Right renal pelvis (tissue), 4 donors: ENCODE data around the gene GOLM1. TPM values are rescaled to one million over a fixed set of nuclear protein-coding genes. Genes with fewer than 3 reads are reported as not detected.

Experiments used
- DNase-seq, 4 donors: peaks; one replicate each; pipeline ENCODE4 v3.0.0-alpha.2; 2013; ENCODE audit warnings: low read depth in 4 of 4, low spot score in 3 of 4, missing footprints in 1 of 4
- polyA plus RNA-seq, 4 donors: library from polyadenylated mRNA; unstranded; fragments of 120-200 nt; gene quantifications; one replicate each; pipeline ENCODE4 v1.2.1, GENCODE V29; 2013; ENCODE audit not compliant: insufficient read length in 4 of 4

The GOLM1 gene
- polyA plus RNA-seq, 4 donors, result 162 to 179 (median 167) TPM

DNA sequence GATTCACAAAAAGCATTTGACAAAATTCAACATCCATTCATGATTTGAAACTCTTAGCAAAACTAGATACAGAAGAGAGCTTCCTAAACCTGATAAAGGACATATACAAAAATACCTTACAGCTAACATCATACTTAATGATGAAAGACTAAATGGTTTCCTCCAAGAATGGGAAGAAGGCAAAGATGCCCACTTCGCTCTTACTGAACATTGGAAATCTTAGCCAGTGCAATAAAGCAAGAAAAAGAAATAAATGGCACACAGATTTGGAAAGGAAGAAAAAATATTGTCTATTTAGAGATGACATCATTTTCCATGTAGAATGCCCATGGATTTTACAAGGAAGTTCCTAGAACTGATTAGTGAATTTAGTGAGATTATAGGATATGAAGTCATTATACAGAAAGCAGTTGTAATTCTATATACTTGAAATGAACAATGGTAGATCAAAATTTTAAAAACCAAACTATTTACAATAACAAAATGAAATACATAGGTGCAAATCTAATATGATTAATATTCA, 94.0 kb downstream of the GOLM1 start:
- DNase-seq, result no peak

DNA sequence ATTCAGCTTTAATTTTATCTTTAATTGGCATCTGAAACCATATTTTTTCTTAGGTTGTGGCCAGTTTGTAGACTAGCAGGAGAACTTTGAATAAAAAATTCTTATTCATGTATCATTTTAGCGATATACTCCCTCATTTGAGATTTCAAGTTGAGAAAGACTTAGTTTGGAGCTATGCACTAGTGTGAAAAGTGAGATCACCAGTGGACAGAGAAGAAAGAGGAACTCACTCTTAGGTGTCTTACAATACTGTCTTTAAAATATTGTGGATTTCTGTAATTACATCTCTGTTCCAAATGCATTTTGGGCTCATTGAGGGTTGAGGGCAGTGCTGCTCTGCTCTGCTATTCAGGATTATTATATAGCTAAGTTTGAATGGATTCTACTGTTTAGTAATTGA, 103.8 kb downstream of the GOLM1 start:
- DNase-seq, result no peak

DNA sequence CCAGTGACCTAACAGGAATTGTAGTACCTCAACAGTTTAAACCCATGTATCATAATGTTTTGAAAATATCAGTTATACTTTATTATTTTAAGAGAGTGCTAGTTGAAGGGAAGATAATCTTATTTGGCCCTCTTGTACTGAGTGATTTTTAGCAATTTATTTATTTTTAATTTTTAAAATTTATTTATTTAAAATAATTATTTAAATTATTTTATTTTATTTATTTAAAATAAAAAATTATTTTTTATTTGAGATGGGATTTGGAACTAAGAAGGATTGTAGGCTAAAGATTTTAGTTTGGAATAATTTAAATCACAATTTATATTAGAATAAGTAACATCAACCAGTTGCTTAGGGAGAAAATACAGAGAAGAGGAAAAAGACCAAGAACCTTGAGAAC, 104.3 kb downstream of the GOLM1 start:
- no peak for DNase-seq

DNA sequence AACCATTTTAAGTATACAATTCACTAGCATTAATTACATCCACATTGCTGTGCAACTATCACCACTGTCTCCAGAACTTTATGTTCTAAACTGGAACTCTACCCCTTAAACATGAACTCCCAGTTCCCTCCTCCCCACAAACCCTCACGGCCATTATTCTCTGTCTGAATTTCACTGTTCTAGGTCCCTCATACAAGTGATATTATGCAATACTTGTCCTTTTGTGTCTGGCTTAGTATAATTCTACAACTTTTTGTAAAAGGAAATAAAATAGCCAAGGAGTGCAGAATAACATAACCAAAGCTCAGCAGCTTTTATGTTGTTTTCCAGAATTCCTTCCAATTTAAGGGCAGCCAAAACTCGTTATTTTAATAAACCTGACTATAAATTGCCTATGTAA, 105.2 kb downstream of the GOLM1 start:
- no peak for DNase-seq

DNA sequence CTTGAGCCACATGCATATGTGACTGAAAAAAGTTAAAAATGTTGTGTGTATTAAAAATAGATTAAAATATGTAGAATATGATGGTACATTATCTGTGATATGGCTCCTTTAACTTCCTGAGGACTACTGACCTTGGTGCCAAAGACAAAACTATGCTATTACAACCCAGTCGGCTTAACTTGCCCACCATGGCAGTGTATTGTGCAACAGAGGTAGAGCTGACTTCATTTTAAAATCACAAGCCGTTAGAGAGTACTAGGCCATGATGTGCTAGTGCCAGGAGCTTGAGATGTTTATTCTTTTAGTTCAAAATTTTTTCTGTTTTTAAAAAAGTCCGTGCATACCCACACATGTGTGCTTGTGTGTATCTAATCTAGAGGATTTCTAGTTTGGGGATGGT, 112.1 kb downstream of the GOLM1 start:
- no peak for DNase-seq

DNA sequence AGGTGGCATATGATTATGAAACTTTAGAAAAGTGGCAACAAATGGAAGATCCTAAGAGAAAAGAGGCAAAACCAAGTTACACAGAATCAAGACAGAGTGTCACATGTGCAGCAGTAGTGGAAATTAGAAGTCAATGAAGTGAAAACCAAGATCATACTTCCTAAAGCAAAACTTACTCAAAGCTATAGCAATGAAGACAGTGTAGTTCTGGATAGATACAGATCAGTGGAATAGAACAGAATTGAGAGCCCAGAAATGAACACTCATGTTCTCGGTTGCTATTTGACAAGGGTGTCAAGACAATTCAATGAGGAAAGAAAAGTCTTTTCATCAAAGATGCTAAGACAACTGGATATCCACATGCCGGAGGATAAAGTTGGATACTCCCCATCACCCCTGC, 114.9 kb downstream of the GOLM1 start:
- no peak for DNase-seq

DNA sequence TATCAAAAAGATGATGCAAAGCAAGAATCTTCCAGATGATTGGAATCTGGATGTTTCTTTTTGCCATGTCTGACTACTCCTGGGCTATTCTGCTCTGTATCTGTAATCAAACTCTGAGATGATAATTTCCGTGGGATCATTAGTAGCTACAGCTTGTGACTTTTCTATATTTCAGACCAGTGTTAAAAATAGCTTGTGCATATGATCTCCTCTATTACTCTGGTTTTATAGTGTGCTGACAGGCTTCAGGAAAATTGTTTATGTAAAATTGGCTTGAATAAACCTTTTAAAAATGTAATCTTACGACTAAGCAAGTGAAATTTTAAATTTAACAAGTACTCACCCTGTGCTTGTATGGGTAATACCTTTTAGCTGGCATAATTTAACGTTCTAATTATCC, 118.0 kb downstream of the GOLM1 start:
- DNase-seq, result no peak

DNA sequence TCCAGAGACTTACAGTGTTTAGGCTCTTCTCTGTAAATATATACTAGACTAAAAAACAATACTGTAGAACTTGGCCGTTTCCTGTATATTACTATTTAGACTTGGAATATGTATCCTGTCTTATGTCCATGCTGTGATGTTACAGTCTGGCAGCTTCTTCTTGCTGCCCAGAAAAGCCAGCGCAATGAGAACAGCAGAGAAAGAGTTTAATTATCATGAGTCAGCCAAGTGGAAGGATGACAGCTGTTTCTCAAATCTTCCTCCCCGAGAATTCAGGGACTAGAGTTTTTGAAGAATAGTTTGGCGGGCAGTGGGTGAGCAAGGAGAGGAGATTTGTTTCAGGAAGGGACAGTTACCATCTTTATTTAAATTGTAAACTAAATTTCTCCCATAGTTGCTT, 120.9 kb downstream of the GOLM1 start:
- DNase-seq, result no peak

Other genes with a start within 250 kb of the GOLM1 start
- 10 to 100 TPM; 31.4 to 37.7 (median 34.1) TPM for gene NAA35, start 158.4 kb downstream of the GOLM1 start, polyA plus RNA-seq
- under 1 TPM in 3 of 4 donors, not detected in 1; 0.15 to 0.20 (median 0.16) TPM for gene C9orf153, start 160.1 kb upstream of the GOLM1 start, polyA plus RNA-seq
- 10 to 100 TPM; 59.9 to 78.4 (median 69.5) TPM for gene ISCA1, start 183.0 kb upstream of the GOLM1 start, polyA plus RNA-seq